OCI-LY7 (cell line): ENCODE data around the gene C1GALT1C1L. TPM values are rescaled to one million over a fixed set of nuclear protein-coding genes. Genes with fewer than 3 reads are reported as not detected.
"Not testable (repeated sequence)": the region's sequence is repeated elsewhere in the genome, so short reads cannot be mapped to it uniquely, and the experiment has no call there.

Experiments used
- BruUV-seq: library from RNA; stranded (reverse); fragments of 400-500 nt; replicated peaks from 2 replicates; lab custom pipeline; 2021; lab: Mats Ljungman, UMichigan
- CTCF ChIA-PET: fragments of 300-600 bp; sonication (Branson Sonifier 250); formaldehyde crosslinking; loops from one replicate; lab custom pipeline; 2022; ENCODE audit warnings: antibody characterized with exemption; ENCODE audit not compliant: unreplicated experiment; lab: Charles Lee
- POLR2A ChIA-PET: fragments of 300-600 bp; sonication (Branson Sonifier 250); formaldehyde crosslinking; loops from one replicate; lab custom pipeline; 2022; ENCODE audit warnings: antibody characterized with exemption; lab: Charles Lee
- DNase-seq: peaks from one replicate; pipeline ENCODE4 v3.0.0-alpha.2; 2015; ENCODE audit warnings: low spot score
- H2AFZ ChIP-seq: fragments of 200-600 bp; sonication (generic), shearing (Covaris generic); 2 replicates; pipeline ENCODE4 v1.6.1; 2014; ENCODE audit warnings: mild to moderate bottlenecking, antibody characterized with exemption, low read length, moderate library complexity
- H3K27ac ChIP-seq: fragments of 200-600 bp; sonication (generic); 2 replicates; pipeline ENCODE4 v1.5.1; 2014; ENCODE audit warnings: mixed run types, low read depth, mild to moderate bottlenecking, moderate library complexity, low read length, inconsistent platforms; ENCODE audit not compliant: poor library complexity, severe bottlenecking
- H3K36me3 ChIP-seq: fragments of 200-600 bp; sonication (generic); 2 replicates; pipeline ENCODE4 v1.6.1; 2014; ENCODE audit warnings: mild to moderate bottlenecking, antibody characterized with exemption, low read length, moderate library complexity, mixed read lengths; ENCODE audit not compliant: insufficient read depth
- H3K4me1 ChIP-seq: fragments of 200-600 bp; sonication (generic); 2 replicates; pipeline ENCODE4 v1.5.1; 2014; ENCODE audit warnings: mild to moderate bottlenecking, low read length; ENCODE audit not compliant: insufficient read depth, poor library complexity, severe bottlenecking
- H3K4me2 ChIP-seq: fragments of 200-600 bp; sonication (generic); 2 replicates; pipeline ENCODE4 v1.6.1; 2014; ENCODE audit warnings: mild to moderate bottlenecking, low read length
- H3K4me3 ChIP-seq: fragments of 200-600 bp; sonication (generic); 2 replicates; pipeline ENCODE4 v1.5.1; 2014; ENCODE audit warnings: mild to moderate bottlenecking, low read depth, low read length; ENCODE audit not compliant: poor library complexity, severe bottlenecking
- H3K79me2 ChIP-seq: fragments of 200-600 bp; sonication (generic); 2 replicates; pipeline ENCODE4 v1.6.1; 2016; ENCODE audit warnings: low read depth, mild to moderate bottlenecking, low read length, moderate library complexity, mixed read lengths; ENCODE audit not compliant: insufficient read depth
- H3K9me2 ChIP-seq: fragments of 200-600 bp; sonication (generic); 2 replicates; pipeline ENCODE4 v1.6.1; 2016; ENCODE audit warnings: mild to moderate bottlenecking, low read length, mixed read lengths; ENCODE audit not compliant: insufficient read depth
- H3K9me3 ChIP-seq: fragments of 200-600 bp; sonication (generic); 2 replicates; pipeline ENCODE4 v1.6.1; 2014; ENCODE audit warnings: mild to moderate bottlenecking, mixed run types, low read length, mixed read lengths
- H4K20me1 ChIP-seq: fragments of 200-600 bp; sonication (generic); 2 replicates; pipeline ENCODE4 v1.6.1; 2014; ENCODE audit warnings: mild to moderate bottlenecking, antibody characterized with exemption, low read length, moderate library complexity, mixed read lengths; ENCODE audit not compliant: insufficient read depth
- CTCF ChIP-seq: fragments of 200-600 bp; sonication (generic); conservative IDR thresholded peaks from 2 replicates; pipeline ENCODE4 v1.5.1; 2014; ENCODE audit warnings: mild to moderate bottlenecking, antibody characterized with exemption, low read length, moderate library complexity, mixed read lengths
- EZH2phosphoT487 ChIP-seq: fragments of 200-600 bp; sonication (generic); IDR thresholded peaks from 2 replicates; pipeline ENCODE4 v1.6.1; 2018; ENCODE audit warnings: low read depth, borderline replicate concordance, mild to moderate bottlenecking, mixed run types, antibody characterized with exemption, low read length, moderate library complexity, mixed read lengths
- intact Hi-C: fragments of 100-400 bp; cut with micrococcal nuclease; formaldehyde crosslinking; loops from one replicate; pipeline ENCODE4 v1.10.0; 2022; ENCODE audit not compliant: unreplicated experiment
- total RNA-seq, 2 experiments: library from RNA; depleted of rRNA in 1 of 2; stranded (reverse); fragments of >200 nt in 1 of 2; shearing (Covaris generic) in 1 of 2; gene quantifications; 2 replicates each; pipeline ENCODE4 v1.2.3, GENCODE V29; 2014 to 2022

Gene C1GALT1C1L
- total RNA-seq, 2 experiments from 2014 or later, result not detected

- BruUV-seq, result no TSS peak
- CTCF ChIA-PET, result no interaction called here
- no peaks in the 10 kb centered on the region for H3K9me2 ChIP-seq
- H3K36me3 ChIP-seq, result no peaks in the 10 kb centered on the region
- H3K9me3 ChIP-seq, result no peaks in the 10 kb centered on the region
- TF ChIP-seq CTCF (no peak), EZH2phosphoT487 (no peak)
- H3K4me3 ChIP-seq, result no peak overlapping the region
- no peaks in the 10 kb centered on the region for H3K4me1 ChIP-seq
- POLR2A ChIA-PET, result no interaction called here
- H2AFZ ChIP-seq, result no peak overlapping the region
- H3K27ac ChIP-seq, result no peak overlapping the region
- H3K79me2 ChIP-seq, result no peaks in the 10 kb centered on the region
- no peaks in the 10 kb centered on the region for H4K20me1 ChIP-seq
- no peak for DNase-seq
- H3K4me2 ChIP-seq, result no peak overlapping the region
- intact Hi-C loops, result no loop called here
Measured at GRCh38 chr2:43692428-43692994, 16.3 kb upstream of the C1GALT1C1L start.

DNA sequence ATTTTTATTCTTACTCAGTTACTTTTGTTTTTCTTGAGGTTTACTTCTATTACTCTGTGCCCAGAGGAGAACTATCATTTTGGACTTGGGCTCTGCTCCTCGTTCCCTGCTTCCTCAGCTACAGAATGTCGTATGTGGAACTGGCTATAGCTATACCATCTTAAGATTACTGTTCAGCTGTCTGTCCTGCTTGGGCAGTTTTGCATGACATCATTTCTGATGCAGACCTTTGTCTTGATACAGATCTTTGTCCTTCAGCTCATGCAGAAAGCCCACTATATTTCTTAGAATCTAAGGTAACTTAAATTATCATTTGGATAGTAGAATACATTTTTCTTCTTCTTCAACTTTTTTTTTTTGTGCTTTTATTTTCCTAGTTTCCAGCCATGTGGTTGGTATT is 13.8 kb upstream of the C1GALT1C1L start:
- no peak for DNase-seq
- TF ChIP-seq EZH2phosphoT487 (no peak), CTCF (no peak)
- no TSS peak for BruUV-seq
- intact Hi-C loops, result no loop called here
- Histone ChIP-seq H3K4me2 (no peak overlapping the region), H3K9me2 (no peaks in the 10 kb centered on the region), H3K9me3 (no peaks in the 10 kb centered on the region), H3K4me3 (no peak overlapping the region), H2AFZ (no peak overlapping the region), H3K79me2 (no peaks in the 10 kb centered on the region), H3K4me1 (no peaks in the 10 kb centered on the region), H3K27ac (no peak overlapping the region), H4K20me1 (no peaks in the 10 kb centered on the region), H3K36me3 (no peaks in the 10 kb centered on the region)
- CTCF ChIA-PET, result no interaction called here
- POLR2A ChIA-PET, result interaction anchor here (0.5 to 1.0 kb wide), 3 partner anchors 42 to 1797 kb away, joined by 3 read pairs; no protein-coding TSS in a partner anchor

DNA sequence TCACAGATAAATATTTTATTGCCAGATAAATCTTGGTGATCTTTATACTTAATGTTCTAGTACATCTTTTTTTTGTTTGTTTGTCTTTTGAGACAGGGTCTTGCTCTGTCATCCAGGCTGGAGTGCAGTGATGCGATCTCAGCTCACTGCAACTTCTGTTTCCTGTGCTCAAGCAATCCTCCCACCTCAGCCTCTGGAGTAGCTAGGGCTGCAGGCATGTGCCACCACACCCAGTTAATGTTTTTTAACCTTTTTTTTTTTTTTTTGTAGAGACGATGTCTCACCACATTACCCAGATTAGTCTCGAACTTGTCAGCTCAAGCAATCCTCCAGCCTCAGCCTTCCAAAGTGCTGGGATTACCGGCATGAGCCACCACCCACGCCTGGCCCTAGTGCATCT is 9.1 kb upstream of the C1GALT1C1L start:
- Histone ChIP-seq H3K9me2 (no peaks in the 10 kb centered on the region), H3K4me2 (no peak overlapping the region), H3K9me3 (no peaks in the 10 kb centered on the region), H3K27ac (no peak overlapping the region), H3K79me2 (no peaks in the 10 kb centered on the region), H3K4me1 (no peaks in the 10 kb centered on the region), H3K4me3 (no peak overlapping the region), H4K20me1 (no peaks in the 10 kb centered on the region), H2AFZ (no peak overlapping the region), H3K36me3 (no peaks in the 10 kb centered on the region)
- BruUV-seq, result no TSS peak
- TF ChIP-seq EZH2phosphoT487 (no peak), CTCF (no peak)
- ChIA-PET POLR2A (interaction anchor here (0.7 to 1.5 kb wide), 2 partner anchors 13 to 982 kb away, joined by 3 to 6 read pairs; no protein-coding TSS in a partner anchor), CTCF (no interaction called here)
- intact Hi-C loops, result no loop called here
- DNase-seq, result no peak

- BruUV-seq, H3K27ac ChIP-seq, CTCF ChIA-PET, H2AFZ ChIP-seq, H4K20me1 ChIP-seq, H3K4me1 ChIP-seq, H3K9me2 ChIP-seq, DNase-seq, H3K4me2 ChIP-seq, POLR2A ChIA-PET, H3K9me3 ChIP-seq, H3K4me3 ChIP-seq, H3K79me2 ChIP-seq, intact Hi-C loops, H3K36me3 ChIP-seq: not testable (repeated sequence)
Measured at GRCh38 chr2:43677783-43678182, 1.6 kb upstream of the C1GALT1C1L start.
